Panc1 (cell line): Measurements from ENCODE around the gene PARD3. TPM values are rescaled to one million over a fixed set of nuclear protein-coding genes. Genes with fewer than 3 reads are reported as not detected.

Experiments used
- ATAC-seq: fragments of 200-7000 bp; cut with Tn5 transposase; 2 replicates; pipeline ENCODE4 v1.9.1; 2020; ENCODE audit warnings: mild to moderate bottlenecking, moderate library complexity
- BruUV-seq: library from RNA; stranded (reverse); fragments of 400-500 nt; replicated peaks from 2 replicates; lab custom pipeline; 2021; lab: Mats Ljungman, UMichigan
- CTCF ChIA-PET: fragments of 300-600 bp; sonication (Branson Sonifier 250); formaldehyde crosslinking; loops from one replicate; lab custom pipeline; 2022; ENCODE audit warnings: antibody characterized with exemption; lab: Charles Lee
- POLR2A ChIA-PET: fragments of 300-600 bp; sonication (Branson Sonifier 250); formaldehyde crosslinking; loops from one replicate; lab custom pipeline; 2022; ENCODE audit warnings: antibody characterized with exemption; lab: Charles Lee
- DNase-seq: peaks from one replicate; pipeline ENCODE4 v3.0.0-alpha.2; 2010; ENCODE audit warnings: low read depth, low spot score
- H3K27ac ChIP-seq: 2 replicates; pipeline ENCODE4 v1.5.1; 2011; ENCODE audit warnings: mild to moderate bottlenecking, low read length, inconsistent platforms
- H3K27me3 ChIP-seq: fragments of 200-500 bp; sonication (Bioruptor generic); 2 replicates; pipeline ENCODE4 v1.6.0; 2014; ENCODE audit warnings: low read length, inconsistent platforms; ENCODE audit not compliant: control insufficient read depth, insufficient read depth
- H3K36me3 ChIP-seq: fragments of 200-500 bp; sonication (Bioruptor generic); 2 replicates; pipeline ENCODE4 v1.5.1; 2014; ENCODE audit warnings: inconsistent platforms, mild to moderate bottlenecking, low read length, moderate library complexity; ENCODE audit not compliant: control insufficient read depth, insufficient read depth
- H3K4me1 ChIP-seq: 2 replicates; pipeline ENCODE4 v1.5.1; 2011; ENCODE audit warnings: inconsistent platforms, mild to moderate bottlenecking, low read length, moderate library complexity; ENCODE audit not compliant: control insufficient read depth, insufficient read depth
- H3K4me3 ChIP-seq, 2 experiments: 2 replicates each; pipeline ENCODE4 v1.5.1; 2011 to 2012; ENCODE audit warnings: low read depth in 2 of 2, low read length in 2 of 2, mild to moderate bottlenecking in 2 of 2, inconsistent platforms in 1 of 2, moderate library complexity in 1 of 2
- H3K9me3 ChIP-seq: fragments of 200-500 bp; sonication (Bioruptor generic); 2 replicates; pipeline ENCODE4 v1.5.1; 2014; ENCODE audit warnings: low read depth, mild to moderate bottlenecking, inconsistent platforms, low read length, moderate library complexity; ENCODE audit not compliant: control insufficient read depth, insufficient read depth
- POLR2AphosphoS5 ChIP-seq: IDR thresholded peaks from 2 replicates; pipeline ENCODE4 v1.6.1; 2012; ENCODE audit warnings: mild to moderate bottlenecking, low read depth, low read length, moderate library complexity
- SIN3A ChIP-seq: IDR thresholded peaks from 2 replicates; pipeline ENCODE4 v1.6.1; 2012; ENCODE audit warnings: low read depth, mild to moderate bottlenecking, low read length, moderate library complexity, borderline replicate concordance; ENCODE audit not compliant: insufficient read depth
- TCF7L2 ChIP-seq: IDR thresholded peaks from 2 replicates; pipeline ENCODE4 v1.6.1; 2011; ENCODE audit warnings: mild to moderate bottlenecking, low read depth, low read length, inconsistent platforms
- in situ Hi-C: cut with HindIII; loops from 2 replicates; pipeline ENCODE4 v1.10.0; 2016; ENCODE audit warnings: low sequenced_read_pairs, low pct_unique_long_range_greater_than_20kb
- intact Hi-C: fragments of 100-400 bp; cut with micrococcal nuclease; formaldehyde crosslinking; loops from one replicate; pipeline ENCODE4 v1.10.0; 2022; ENCODE audit not compliant: unreplicated experiment
- total RNA-seq: library from RNA; stranded (reverse); gene quantifications from one replicate; pipeline ENCODE4 v1.2.1, GENCODE V29; 2021; ENCODE audit not compliant: unreplicated experiment
- TF ChIP-seq, protein P1 (sequence below), 2 experiments: IDR thresholded peaks; 2 replicates each; pipeline ENCODE4 v1.6.1; 2011 to 2012; ENCODE audit warnings: low read depth in 2 of 2, control low read depth in 1 of 2, low read length in 1 of 2, mild to moderate bottlenecking in 1 of 2, moderate library complexity in 1 of 2; ENCODE audit not compliant: insufficient read depth in 1 of 2
- TF ChIP-seq, protein P2 (sequence below): fragments of 450-650 bp; IDR thresholded peaks from 2 replicates; pipeline ENCODE4 v1.5.1; 2017; ENCODE audit warnings: mild to moderate bottlenecking

PARD3 gene
- total RNA-seq, 1 experiment from 2014 or later: 29.8 TPM

DNA sequence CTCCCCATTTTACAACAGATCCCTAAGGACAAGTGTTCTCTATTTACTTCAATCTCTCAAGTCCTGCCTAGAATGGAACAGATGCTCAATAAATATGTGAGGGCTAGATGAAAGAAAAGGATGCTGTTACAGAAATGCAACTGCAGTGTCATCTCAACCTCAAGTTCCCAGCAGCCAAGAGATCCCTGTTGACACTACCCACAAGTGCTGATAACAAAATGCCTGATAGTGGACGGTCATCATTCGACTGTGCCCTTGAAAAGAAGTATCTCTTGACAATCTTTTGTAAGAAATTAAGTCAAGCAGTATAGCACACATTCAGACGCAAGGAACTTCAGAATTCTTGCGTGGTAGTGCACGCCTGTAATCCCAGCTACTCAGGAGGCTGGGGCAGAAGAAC, 133.2 kb downstream of the PARD3 start:
- Histone ChIP-seq H3K27ac (no peak overlapping the region), H3K4me3 (no peak overlapping the region), H3K36me3 (no peaks in the 10 kb centered on the region), H3K4me1 (no peaks in the 10 kb centered on the region), H3K27me3 (no peaks in the 10 kb centered on the region), H3K9me3 (no peaks in the 10 kb centered on the region)
- intact Hi-C loops (no loop called here), in situ Hi-C loops (no loop called here)
- DNase-seq (no peak), ATAC-seq (no peak)
- no TSS peak for BruUV-seq
- ChIA-PET CTCF (no interaction called here), POLR2A (no interaction called here)
- TF ChIP-seq, protein P1, sequence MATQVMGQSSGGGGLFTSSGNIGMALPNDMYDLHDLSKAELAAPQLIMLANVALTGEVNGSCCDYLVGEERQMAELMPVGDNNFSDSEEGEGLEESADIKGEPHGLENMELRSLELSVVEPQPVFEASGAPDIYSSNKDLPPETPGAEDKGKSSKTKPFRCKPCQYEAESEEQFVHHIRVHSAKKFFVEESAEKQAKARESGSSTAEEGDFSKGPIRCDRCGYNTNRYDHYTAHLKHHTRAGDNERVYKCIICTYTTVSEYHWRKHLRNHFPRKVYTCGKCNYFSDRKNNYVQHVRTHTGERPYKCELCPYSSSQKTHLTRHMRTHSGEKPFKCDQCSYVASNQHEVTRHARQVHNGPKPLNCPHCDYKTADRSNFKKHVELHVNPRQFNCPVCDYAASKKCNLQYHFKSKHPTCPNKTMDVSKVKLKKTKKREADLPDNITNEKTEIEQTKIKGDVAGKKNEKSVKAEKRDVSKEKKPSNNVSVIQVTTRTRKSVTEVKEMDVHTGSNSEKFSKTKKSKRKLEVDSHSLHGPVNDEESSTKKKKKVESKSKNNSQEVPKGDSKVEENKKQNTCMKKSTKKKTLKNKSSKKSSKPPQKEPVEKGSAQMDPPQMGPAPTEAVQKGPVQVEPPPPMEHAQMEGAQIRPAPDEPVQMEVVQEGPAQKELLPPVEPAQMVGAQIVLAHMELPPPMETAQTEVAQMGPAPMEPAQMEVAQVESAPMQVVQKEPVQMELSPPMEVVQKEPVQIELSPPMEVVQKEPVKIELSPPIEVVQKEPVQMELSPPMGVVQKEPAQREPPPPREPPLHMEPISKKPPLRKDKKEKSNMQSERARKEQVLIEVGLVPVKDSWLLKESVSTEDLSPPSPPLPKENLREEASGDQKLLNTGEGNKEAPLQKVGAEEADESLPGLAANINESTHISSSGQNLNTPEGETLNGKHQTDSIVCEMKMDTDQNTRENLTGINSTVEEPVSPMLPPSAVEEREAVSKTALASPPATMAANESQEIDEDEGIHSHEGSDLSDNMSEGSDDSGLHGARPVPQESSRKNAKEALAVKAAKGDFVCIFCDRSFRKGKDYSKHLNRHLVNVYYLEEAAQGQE (IDR thresholded peaks at IDR 0.05; ENCODE audit: insufficient read depth in 1 of 2, low read depth in 2 of 2, low read length in 1 of 2): no peak
- TF ChIP-seq SIN3A (no peak), POLR2AphosphoS5 (no peak)

DNA sequence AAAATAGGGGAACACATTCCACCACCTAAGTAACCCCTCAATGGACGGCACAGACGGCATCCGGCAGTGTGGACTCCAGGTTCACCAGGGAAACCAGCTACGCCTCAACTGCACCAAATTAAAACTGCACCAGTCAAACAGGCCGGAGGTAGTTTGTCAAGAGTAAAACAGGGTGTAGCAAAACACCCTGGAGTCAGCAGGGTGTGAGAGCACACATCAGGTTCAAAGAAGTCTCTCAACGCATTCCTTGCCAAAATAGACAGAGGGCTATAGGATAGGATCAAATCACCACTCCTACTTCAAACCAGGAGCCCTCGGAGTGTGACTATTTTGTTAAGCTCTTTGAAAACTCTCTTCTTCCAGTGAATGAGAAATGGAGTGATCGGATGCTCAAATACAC, 135.9 kb downstream of the PARD3 start:
- ATAC-seq (no peak), DNase-seq (no peak)
- Histone ChIP-seq H3K9me3 (no peaks in the 10 kb centered on the region), H3K27me3 (no peaks in the 10 kb centered on the region), H3K4me3 (no peak overlapping the region), H3K27ac (no peak overlapping the region), H3K36me3 (no peaks in the 10 kb centered on the region), H3K4me1 (no peaks in the 10 kb centered on the region)
- in situ Hi-C loops: no loop called here
- TF ChIP-seq POLR2AphosphoS5 (no peak), TCF7L2 (no peak), SIN3A (no peak)
- TF ChIP-seq, protein P1 (IDR thresholded peaks at IDR 0.05; ENCODE audit: insufficient read depth in 1 of 2, low read depth in 2 of 2, low read length in 1 of 2): no peak
- TF ChIP-seq, protein P2, sequence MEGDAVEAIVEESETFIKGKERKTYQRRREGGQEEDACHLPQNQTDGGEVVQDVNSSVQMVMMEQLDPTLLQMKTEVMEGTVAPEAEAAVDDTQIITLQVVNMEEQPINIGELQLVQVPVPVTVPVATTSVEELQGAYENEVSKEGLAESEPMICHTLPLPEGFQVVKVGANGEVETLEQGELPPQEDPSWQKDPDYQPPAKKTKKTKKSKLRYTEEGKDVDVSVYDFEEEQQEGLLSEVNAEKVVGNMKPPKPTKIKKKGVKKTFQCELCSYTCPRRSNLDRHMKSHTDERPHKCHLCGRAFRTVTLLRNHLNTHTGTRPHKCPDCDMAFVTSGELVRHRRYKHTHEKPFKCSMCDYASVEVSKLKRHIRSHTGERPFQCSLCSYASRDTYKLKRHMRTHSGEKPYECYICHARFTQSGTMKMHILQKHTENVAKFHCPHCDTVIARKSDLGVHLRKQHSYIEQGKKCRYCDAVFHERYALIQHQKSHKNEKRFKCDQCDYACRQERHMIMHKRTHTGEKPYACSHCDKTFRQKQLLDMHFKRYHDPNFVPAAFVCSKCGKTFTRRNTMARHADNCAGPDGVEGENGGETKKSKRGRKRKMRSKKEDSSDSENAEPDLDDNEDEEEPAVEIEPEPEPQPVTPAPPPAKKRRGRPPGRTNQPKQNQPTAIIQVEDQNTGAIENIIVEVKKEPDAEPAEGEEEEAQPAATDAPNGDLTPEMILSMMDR: no peak
- no TSS peak for BruUV-seq
- POLR2A ChIA-PET: no interaction called here
- CTCF ChIA-PET: no interaction called here
- intact Hi-C loops: no loop called here
